Lower leg skin (tissue), 3 donors: ENCODE results near the gene HOXD11.

Source experiments
- POLR2A ChIP-seq, 2 donors: fragments of 450-650 bp; IDR thresholded peaks; one replicate each; pipeline ENCODE4 v1.6.1; 2016 to 2017; ENCODE audit warnings: antibody characterized with exemption in 2 of 2, mild to moderate bottlenecking in 1 of 2, moderate library complexity in 1 of 2
- TF ChIP-seq, protein P1 (sequence below), 3 donors: fragments of 450-650 bp; IDR thresholded peaks; one replicate each; pipeline ENCODE4 v1.5.1; 2016; ENCODE audit warnings: antibody characterized with exemption in 3 of 3, mild to moderate bottlenecking in 3 of 3, moderate library complexity in 2 of 3

DNA sequence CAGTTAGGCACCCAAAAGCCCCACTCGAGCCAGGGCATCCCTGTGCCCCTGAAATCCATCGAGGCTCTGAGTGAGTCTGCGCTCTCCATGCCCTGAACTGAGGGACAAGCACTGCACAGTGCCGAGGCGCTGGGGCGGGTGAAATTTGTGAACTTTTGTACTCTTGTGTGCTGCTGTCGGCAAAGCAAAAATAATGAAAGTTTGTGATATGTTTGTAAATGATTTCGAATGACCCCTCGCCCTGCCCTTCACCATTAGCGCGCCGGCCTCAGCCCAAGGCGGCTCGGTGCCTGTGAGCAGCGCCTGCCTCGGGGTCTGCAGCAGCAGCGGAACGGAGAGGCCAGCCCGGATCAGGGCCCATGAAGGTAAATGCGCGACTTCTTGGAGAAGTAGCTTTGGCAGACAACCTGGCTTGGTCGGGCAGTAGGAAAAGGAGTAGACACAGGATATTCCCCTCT lies 42.4 kb downstream of the HOXD11 start:
- TF ChIP-seq, protein P1, sequence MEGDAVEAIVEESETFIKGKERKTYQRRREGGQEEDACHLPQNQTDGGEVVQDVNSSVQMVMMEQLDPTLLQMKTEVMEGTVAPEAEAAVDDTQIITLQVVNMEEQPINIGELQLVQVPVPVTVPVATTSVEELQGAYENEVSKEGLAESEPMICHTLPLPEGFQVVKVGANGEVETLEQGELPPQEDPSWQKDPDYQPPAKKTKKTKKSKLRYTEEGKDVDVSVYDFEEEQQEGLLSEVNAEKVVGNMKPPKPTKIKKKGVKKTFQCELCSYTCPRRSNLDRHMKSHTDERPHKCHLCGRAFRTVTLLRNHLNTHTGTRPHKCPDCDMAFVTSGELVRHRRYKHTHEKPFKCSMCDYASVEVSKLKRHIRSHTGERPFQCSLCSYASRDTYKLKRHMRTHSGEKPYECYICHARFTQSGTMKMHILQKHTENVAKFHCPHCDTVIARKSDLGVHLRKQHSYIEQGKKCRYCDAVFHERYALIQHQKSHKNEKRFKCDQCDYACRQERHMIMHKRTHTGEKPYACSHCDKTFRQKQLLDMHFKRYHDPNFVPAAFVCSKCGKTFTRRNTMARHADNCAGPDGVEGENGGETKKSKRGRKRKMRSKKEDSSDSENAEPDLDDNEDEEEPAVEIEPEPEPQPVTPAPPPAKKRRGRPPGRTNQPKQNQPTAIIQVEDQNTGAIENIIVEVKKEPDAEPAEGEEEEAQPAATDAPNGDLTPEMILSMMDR (IDR thresholded peaks at IDR 0.05): no peak
- TF ChIP-seq POLR2A (IDR thresholded peaks at IDR 0.05): no peak
